Measurements from ENCODE around the gene APOLD1.

Gene APOLD1

DNA sequence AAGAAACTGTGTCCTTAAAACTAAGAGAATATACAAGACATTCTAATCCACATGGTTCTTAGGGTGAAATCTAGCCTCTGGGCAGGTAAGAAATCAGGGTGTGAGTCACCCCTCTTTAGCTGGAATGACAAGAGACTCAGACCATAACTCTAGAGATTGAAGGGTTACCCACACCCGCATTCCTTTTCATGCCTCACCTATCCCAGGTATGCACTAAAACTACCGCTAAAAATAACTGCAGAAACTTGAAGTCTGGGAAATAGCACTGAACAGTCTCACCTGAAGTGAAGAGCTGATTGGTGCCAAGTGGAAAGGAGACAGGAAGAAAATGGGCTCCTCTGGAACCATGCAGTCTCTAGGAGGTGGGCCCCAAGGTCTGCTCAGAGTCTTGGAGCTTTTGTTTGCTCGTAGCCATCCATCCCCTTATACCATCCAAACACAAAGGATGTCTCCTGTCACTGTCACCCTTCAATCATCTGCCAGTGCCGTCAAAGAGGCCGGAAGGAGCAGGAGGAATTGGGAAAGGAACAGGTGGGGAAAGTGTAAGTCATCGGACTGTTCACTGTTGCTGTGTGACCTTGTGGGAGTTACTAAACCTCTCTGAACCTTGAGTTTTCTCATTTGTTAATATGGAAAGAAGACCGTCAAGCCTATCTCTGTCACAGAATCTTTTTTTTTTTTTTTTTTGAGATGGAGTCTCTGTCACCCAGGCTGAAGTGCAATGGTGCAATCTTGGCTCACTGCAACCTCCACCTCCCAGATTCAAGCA lies 50.1 kb downstream of the APOLD1 start:
- no peak for TF ChIP-seq CTCF (conservative IDR thresholded peaks at IDR 0.05; ENCODE audit: low read depth, low read length)
- no peaks in the 10 kb centered on the region for H4K20me1 ChIP-seq (ENCODE audit: insufficient read depth)
- H3K79me2 ChIP-seq (ENCODE audit: insufficient read depth, low read depth), result no peaks in the 10 kb centered on the region
- no peak overlapping the region for H3K9ac ChIP-seq
- H3K4me3 ChIP-seq (IDR thresholded peaks at IDR 0.05; ENCODE audit: insufficient read depth, low read depth, low read length), result no peak overlapping the region
- no peaks in the 10 kb centered on the region for H3K4me1 ChIP-seq (ENCODE audit: low read depth, poor library complexity, severe bottlenecking)
- no peaks in the 10 kb centered on the region for H3K27me3 ChIP-seq (ENCODE audit: insufficient read depth, low read depth)
- no peaks in the 10 kb centered on the region for H3K36me3 ChIP-seq (ENCODE audit: insufficient read depth)
- H3K27ac ChIP-seq, result no peak overlapping the region
- H3K4me2 ChIP-seq, result no peak overlapping the region
- H2AFZ ChIP-seq (ENCODE audit: low read depth), result no peak overlapping the region

DNA sequence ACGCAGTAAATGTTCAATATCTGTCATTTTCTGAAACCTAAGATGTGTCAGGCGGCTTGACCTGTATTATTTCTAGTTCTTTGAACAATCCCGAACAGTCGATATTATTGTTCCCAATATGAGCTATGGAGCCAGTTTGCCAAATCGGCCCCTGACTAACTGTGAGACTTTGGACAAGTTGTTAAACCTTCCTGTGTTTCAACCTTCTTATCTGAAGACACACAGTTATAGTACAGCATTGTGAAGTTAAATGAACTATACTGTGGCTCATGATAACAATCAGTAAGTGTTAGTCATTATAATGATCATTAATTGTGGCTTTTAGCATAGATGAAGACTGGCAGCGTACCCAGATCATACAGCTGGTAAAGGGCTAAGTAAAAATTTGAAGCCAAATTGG lies 51.1 kb downstream of the APOLD1 start:
- H4K20me1 ChIP-seq (ENCODE audit: insufficient read depth), result no peaks in the 10 kb centered on the region
- no peak overlapping the region for H3K9ac ChIP-seq
- no peak for TF ChIP-seq CTCF (conservative IDR thresholded peaks at IDR 0.05; ENCODE audit: low read depth, low read length)
- H3K27ac ChIP-seq, result no peak overlapping the region
- H3K4me2 ChIP-seq, result no peak overlapping the region
- H3K36me3 ChIP-seq (ENCODE audit: insufficient read depth), result no peaks in the 10 kb centered on the region
- no peaks in the 10 kb centered on the region for H3K4me1 ChIP-seq (ENCODE audit: low read depth, poor library complexity, severe bottlenecking)
- H2AFZ ChIP-seq (ENCODE audit: low read depth), result no peak overlapping the region
- H3K4me3 ChIP-seq (IDR thresholded peaks at IDR 0.05; ENCODE audit: insufficient read depth, low read depth, low read length), result no peak overlapping the region
- no peaks in the 10 kb centered on the region for H3K79me2 ChIP-seq (ENCODE audit: insufficient read depth, low read depth)
- no peaks in the 10 kb centered on the region for H3K27me3 ChIP-seq (ENCODE audit: insufficient read depth, low read depth)

GRCh38 chr12:12837025-12837812 lies 51.8 kb downstream of the APOLD1 start:
- Histone ChIP-seq H3K27ac (no peak overlapping the region), H2AFZ (ENCODE audit: low read depth) (no peak overlapping the region), H3K4me2 (no peak overlapping the region), H3K4me3 (IDR thresholded peaks at IDR 0.05; ENCODE audit: insufficient read depth, low read depth, low read length) (no peak overlapping the region), H3K27me3 (ENCODE audit: insufficient read depth, low read depth) (no peaks in the 10 kb centered on the region), H3K79me2 (ENCODE audit: insufficient read depth, low read depth) (no peaks in the 10 kb centered on the region), H3K9ac (no peak overlapping the region), H4K20me1 (ENCODE audit: insufficient read depth) (no peaks in the 10 kb centered on the region), H3K4me1 (ENCODE audit: low read depth, poor library complexity, severe bottlenecking) (no peaks in the 10 kb centered on the region), H3K36me3 (ENCODE audit: insufficient read depth) (no peaks in the 10 kb centered on the region)
- peak; percentile 67 for TF ChIP-seq CTCF (conservative IDR thresholded peaks at IDR 0.05; ENCODE audit: low read depth, low read length)

- H3K9ac ChIP-seq, result no peak overlapping the region
Measured at GRCh38 chr12:12837813-12838153, 52.3 kb downstream of the APOLD1 start.

More at GRCh38 chr12:12837813-12838153, 52.3 kb downstream of the APOLD1 start:
- no peak overlapping the region for H2AFZ ChIP-seq (ENCODE audit: low read depth)
- no peak overlapping the region for H3K27ac ChIP-seq
- no peak overlapping the region for H3K4me3 ChIP-seq (IDR thresholded peaks at IDR 0.05; ENCODE audit: insufficient read depth, low read depth, low read length)
- H3K79me2 ChIP-seq (ENCODE audit: insufficient read depth, low read depth), result no peaks in the 10 kb centered on the region
- H3K36me3 ChIP-seq (ENCODE audit: insufficient read depth), result no peaks in the 10 kb centered on the region
- no peaks in the 10 kb centered on the region for H4K20me1 ChIP-seq (ENCODE audit: insufficient read depth)
- no peak overlapping the region for H3K4me2 ChIP-seq
- TF ChIP-seq CTCF (conservative IDR thresholded peaks at IDR 0.05; ENCODE audit: low read depth, low read length), result no peak
- H3K4me1 ChIP-seq (ENCODE audit: low read depth, poor library complexity, severe bottlenecking), result no peaks in the 10 kb centered on the region
- no peaks in the 10 kb centered on the region for H3K27me3 ChIP-seq (ENCODE audit: insufficient read depth, low read depth)

Data from KMS-11 (cell line).